OCI-LY3 (cell line): Measurements from ENCODE around the gene TNKS2.
A peak's percentile ranks its signal among the peaks of the same experiment; 100 is the strongest.

ENCODE experiments used
- H2AFZ ChIP-seq: fragments of 200-600, 300-600 bp; shearing (Covaris generic); 2 replicates; pipeline ENCODE4 v1.6.0; 2014; ENCODE audit warnings: antibody characterized with exemption, low read depth, low read length
- H3K27ac ChIP-seq: fragments of 200-600, 300-600 bp; sonication (generic); 2 replicates; pipeline ENCODE4 v1.5.1; 2014; ENCODE audit warnings: mild to moderate bottlenecking, low read length, moderate library complexity, mixed read lengths
- H3K27me3 ChIP-seq: fragments of 200-600, 300-600 bp; sonication (generic); 2 replicates; pipeline ENCODE4 v1.6.1; 2014; ENCODE audit warnings: low read depth, low read length, mixed read lengths
- H3K36me3 ChIP-seq: fragments of 200-600, 300-600 bp; sonication (generic); replicated peaks from 2 replicates; pipeline ENCODE3; 2014; ENCODE audit warnings: low read depth, low read length, mixed read lengths
- H3K4me1 ChIP-seq: fragments of 300-600, 200-600 bp; sonication (generic); 2 replicates; pipeline ENCODE4 v1.6.1; 2014; ENCODE audit warnings: low read length, mixed read lengths
- H3K4me2 ChIP-seq: fragments of 200-600, 300-600 bp; sonication (generic); 2 replicates; pipeline ENCODE4 v1.6.1; 2014; ENCODE audit warnings: low read length, mixed read lengths
- H3K4me3 ChIP-seq: fragments of 300-600, 200-600 bp; sonication (generic); 2 replicates; pipeline ENCODE4 v1.5.1; 2014; ENCODE audit warnings: antibody characterized with exemption, mild to moderate bottlenecking, low read length, moderate library complexity
- H3K79me2 ChIP-seq: fragments of 300-600, 200-600 bp; shearing (Covaris generic); 2 replicates; pipeline ENCODE4 v1.6.1; 2014; ENCODE audit warnings: mild to moderate bottlenecking, low read length, mixed read lengths
- H3K9ac ChIP-seq: fragments of 300-600, 200-600 bp; shearing (Covaris generic); 2 replicates; pipeline ENCODE4 v1.6.0; 2014; ENCODE audit warnings: mild to moderate bottlenecking, low read length, moderate library complexity
- H3K9me3 ChIP-seq: fragments of 200-600, 300-600 bp; shearing (Covaris generic); 2 replicates; pipeline ENCODE4 v1.6.1; 2014; ENCODE audit warnings: low read length, mixed read lengths; ENCODE audit not compliant: insufficient read depth
- H4K20me1 ChIP-seq: fragments of 200-600, 300-600 bp; sonication (generic); 2 replicates; pipeline ENCODE4 v1.6.1; 2016; ENCODE audit warnings: low read length, mixed read lengths; ENCODE audit not compliant: insufficient read depth
- EZH2phosphoT487 ChIP-seq: fragments of 200-600 bp; shearing (Covaris generic); IDR thresholded peaks from 2 replicates; pipeline ENCODE4 v1.6.1; 2018; ENCODE audit warnings: antibody characterized with exemption, mixed run types, low read depth
- TF ChIP-seq, protein P1 (sequence below): fragments of 200-600, 300-600 bp; sonication (generic); IDR thresholded peaks from 2 replicates; pipeline ENCODE4 v1.5.1; 2014; ENCODE audit warnings: antibody characterized with exemption, low read length, low read depth

Gene TNKS2

GRCh38 chr10:91875779-91876178 lies 77.6 kb downstream of the TNKS2 start:
- Histone ChIP-seq H3K27ac (no peak overlapping the region), H3K79me2 (no peaks in the 10 kb centered on the region), H3K9ac (no peak overlapping the region), H3K9me3 (no peaks in the 10 kb centered on the region), H2AFZ (no peak overlapping the region), H3K4me3 (no peak overlapping the region), H3K4me2 (no peak overlapping the region), H3K36me3 (no peaks in the 10 kb centered on the region), H3K4me1 (no peaks in the 10 kb centered on the region), H3K27me3 (no peaks in the 10 kb centered on the region), H4K20me1 (no peaks in the 10 kb centered on the region)
- no peak for TF ChIP-seq EZH2phosphoT487
- TF ChIP-seq, protein P1, sequence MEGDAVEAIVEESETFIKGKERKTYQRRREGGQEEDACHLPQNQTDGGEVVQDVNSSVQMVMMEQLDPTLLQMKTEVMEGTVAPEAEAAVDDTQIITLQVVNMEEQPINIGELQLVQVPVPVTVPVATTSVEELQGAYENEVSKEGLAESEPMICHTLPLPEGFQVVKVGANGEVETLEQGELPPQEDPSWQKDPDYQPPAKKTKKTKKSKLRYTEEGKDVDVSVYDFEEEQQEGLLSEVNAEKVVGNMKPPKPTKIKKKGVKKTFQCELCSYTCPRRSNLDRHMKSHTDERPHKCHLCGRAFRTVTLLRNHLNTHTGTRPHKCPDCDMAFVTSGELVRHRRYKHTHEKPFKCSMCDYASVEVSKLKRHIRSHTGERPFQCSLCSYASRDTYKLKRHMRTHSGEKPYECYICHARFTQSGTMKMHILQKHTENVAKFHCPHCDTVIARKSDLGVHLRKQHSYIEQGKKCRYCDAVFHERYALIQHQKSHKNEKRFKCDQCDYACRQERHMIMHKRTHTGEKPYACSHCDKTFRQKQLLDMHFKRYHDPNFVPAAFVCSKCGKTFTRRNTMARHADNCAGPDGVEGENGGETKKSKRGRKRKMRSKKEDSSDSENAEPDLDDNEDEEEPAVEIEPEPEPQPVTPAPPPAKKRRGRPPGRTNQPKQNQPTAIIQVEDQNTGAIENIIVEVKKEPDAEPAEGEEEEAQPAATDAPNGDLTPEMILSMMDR, result no peak

DNA sequence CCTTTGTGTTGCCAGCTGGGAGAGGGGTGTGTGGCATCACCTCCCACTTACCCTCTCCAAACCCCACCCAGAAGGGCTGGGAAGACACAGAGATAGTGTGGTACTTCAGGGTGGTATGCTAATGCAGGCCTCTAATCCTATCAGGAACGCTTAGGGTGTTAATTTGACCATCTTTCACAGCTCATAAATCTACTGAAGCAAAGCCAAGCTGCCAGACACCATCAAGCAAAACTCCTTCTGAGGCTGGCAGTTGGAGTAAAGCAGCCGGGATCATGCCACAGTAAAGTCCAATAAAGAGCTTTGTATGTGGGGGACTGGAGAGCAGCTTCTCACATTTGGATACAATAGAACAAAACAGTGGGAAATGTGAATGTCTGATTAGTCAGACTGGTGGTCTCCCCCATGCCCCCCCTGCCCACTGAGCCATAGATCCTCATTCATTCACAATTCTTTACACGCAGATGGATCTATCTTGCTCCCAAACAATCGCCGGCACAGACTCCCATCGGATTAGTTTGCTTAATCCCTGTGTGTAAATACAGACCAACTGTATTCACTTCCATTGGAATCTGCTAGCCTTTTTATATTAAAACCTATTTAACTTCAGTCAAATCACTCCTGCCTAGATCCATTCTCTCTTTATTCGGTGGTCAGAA lies 81.4 kb downstream of the TNKS2 start:
- H3K27me3 ChIP-seq, result no peaks in the 10 kb centered on the region
- no peak overlapping the region for H3K9ac ChIP-seq
- H3K4me1 ChIP-seq, result no peaks in the 10 kb centered on the region
- H4K20me1 ChIP-seq, result no peaks in the 10 kb centered on the region
- no peak overlapping the region for H3K27ac ChIP-seq
- TF ChIP-seq EZH2phosphoT487, result no peak
- TF ChIP-seq, protein P1, result no peak
- H3K9me3 ChIP-seq, result no peaks in the 10 kb centered on the region
- H3K4me3 ChIP-seq, result no peak overlapping the region
- no peak overlapping the region for H3K4me2 ChIP-seq
- no peaks in the 10 kb centered on the region for H3K79me2 ChIP-seq
- no peaks in the 10 kb centered on the region for H3K36me3 ChIP-seq
- H2AFZ ChIP-seq, result no peak overlapping the region

GRCh38 chr10:91880310-91880709 lies 82.1 kb downstream of the TNKS2 start:
- Histone ChIP-seq H3K4me1 (no peaks in the 10 kb centered on the region), H3K4me3 (no peak overlapping the region), H3K36me3 (no peaks in the 10 kb centered on the region), H3K9ac (no peak overlapping the region), H3K4me2 (no peak overlapping the region), H3K27me3 (no peaks in the 10 kb centered on the region), H3K79me2 (no peaks in the 10 kb centered on the region), H4K20me1 (no peaks in the 10 kb centered on the region), H2AFZ (no peak overlapping the region), H3K27ac (no peak overlapping the region), H3K9me3 (no peaks in the 10 kb centered on the region)
- TF ChIP-seq EZH2phosphoT487, result no peak
- TF ChIP-seq, protein P1, result no peak

- Histone ChIP-seq H4K20me1 (no peaks in the 10 kb centered on the region), H3K9ac (peak overlapping the region; percentile 26; the same call in 1 of the 2 replicates), H3K36me3 (no peaks in the 10 kb centered on the region), H2AFZ (peak overlapping the region; percentile 86), H3K4me2 (peak overlapping the region; percentile 80), H3K27me3 (no peaks in the 10 kb centered on the region), H3K79me2 (no peaks in the 10 kb centered on the region), H3K27ac (no peak overlapping the region), H3K4me3 (peak overlapping the region; percentile 73), H3K9me3 (no peaks in the 10 kb centered on the region), H3K4me1 (no peaks in the 10 kb centered on the region)
- TF ChIP-seq, protein P1, result no peak
- TF ChIP-seq EZH2phosphoT487, result no peak
These were observed 85.6 kb downstream of the TNKS2 start for GRCh38 chr10:91883549-91884444.
